A673 (cell line): ENCODE data around the gene EHD4.

Experiments used
- EZH2 ChIP-seq: fragments of 200-600 bp; sonication (generic); IDR thresholded peaks from 2 replicates; pipeline ENCODE4 v1.6.1; 2017; ENCODE audit warnings: borderline replicate concordance, low read depth, mild to moderate bottlenecking, mixed read lengths, antibody characterized with exemption, low read length; ENCODE audit not compliant: poor library complexity, severe bottlenecking
- TF ChIP-seq, protein P1 (sequence below): fragments of 300-800, 200-600 bp; sonication (generic); conservative IDR thresholded peaks from 2 replicates; pipeline ENCODE4 v1.5.1; 2017; ENCODE audit warnings: low read depth, mild to moderate bottlenecking, antibody characterized with exemption, low read length, moderate library complexity, mixed read lengths

DNA sequence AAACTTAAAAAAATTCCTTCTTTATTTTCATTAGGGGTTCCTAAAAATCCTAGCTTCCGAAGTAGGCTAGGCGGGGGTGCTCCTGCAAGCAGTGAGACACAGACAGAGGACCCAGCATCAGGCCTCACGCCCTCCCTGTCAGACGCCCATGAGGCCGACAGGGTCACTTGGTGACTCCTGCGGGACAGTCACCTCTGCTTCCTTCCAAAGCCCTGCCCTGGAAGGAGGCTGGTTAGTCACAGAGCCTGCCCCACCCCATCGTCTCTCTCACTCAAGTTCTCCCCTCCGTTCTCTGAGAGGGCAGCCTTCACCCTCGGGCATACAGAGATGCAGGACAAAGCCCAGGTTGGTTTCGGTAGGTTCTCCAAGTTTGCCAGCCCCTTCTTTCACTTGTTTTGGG lies 38.6 kb downstream of the EHD4 start:
- TF ChIP-seq, protein P1, sequence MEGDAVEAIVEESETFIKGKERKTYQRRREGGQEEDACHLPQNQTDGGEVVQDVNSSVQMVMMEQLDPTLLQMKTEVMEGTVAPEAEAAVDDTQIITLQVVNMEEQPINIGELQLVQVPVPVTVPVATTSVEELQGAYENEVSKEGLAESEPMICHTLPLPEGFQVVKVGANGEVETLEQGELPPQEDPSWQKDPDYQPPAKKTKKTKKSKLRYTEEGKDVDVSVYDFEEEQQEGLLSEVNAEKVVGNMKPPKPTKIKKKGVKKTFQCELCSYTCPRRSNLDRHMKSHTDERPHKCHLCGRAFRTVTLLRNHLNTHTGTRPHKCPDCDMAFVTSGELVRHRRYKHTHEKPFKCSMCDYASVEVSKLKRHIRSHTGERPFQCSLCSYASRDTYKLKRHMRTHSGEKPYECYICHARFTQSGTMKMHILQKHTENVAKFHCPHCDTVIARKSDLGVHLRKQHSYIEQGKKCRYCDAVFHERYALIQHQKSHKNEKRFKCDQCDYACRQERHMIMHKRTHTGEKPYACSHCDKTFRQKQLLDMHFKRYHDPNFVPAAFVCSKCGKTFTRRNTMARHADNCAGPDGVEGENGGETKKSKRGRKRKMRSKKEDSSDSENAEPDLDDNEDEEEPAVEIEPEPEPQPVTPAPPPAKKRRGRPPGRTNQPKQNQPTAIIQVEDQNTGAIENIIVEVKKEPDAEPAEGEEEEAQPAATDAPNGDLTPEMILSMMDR = no peak
- TF ChIP-seq EZH2 = no peak
